A549 (cell line): ENCODE results near the gene PEF1.

ENCODE experiments used
- BHLHE40 ChIP-seq: IDR thresholded peaks from 2 replicates; pipeline ENCODE4 v1.6.1; 2012; ENCODE audit warnings: low read depth, low read length, inconsistent platforms
- CEBPB ChIP-seq, 2 experiments: fragments of >200 bp in 1 of 2; sonication (Bioruptor Twin) in 1 of 2; formaldehyde crosslinking in 1 of 2; IDR thresholded peaks; 2 replicates each; pipeline ENCODE4 v1.6.1; 2012 to 2016
- EP300 ChIP-seq, 2 experiments: fragments of >200 bp; sonication (Bioruptor Twin); formaldehyde crosslinking; IDR thresholded peaks; 2 replicates in 1 of 2; 3 replicates in 1 of 2; pipeline ENCODE4 v1.6.1; 2016 to 2017
- MAZ ChIP-seq: fragments of 150-350 bp; IDR thresholded peaks from 2 replicates; pipeline ENCODE4 v1.6.1; 2014; ENCODE audit warnings: antibody characterized with exemption, low read depth, low read length, borderline replicate concordance
- NFE2L2 ChIP-seq: fragments of 150-350 bp; conservative IDR thresholded peaks from 2 replicates; pipeline ENCODE4 v1.6.1; 2014; ENCODE audit warnings: low read length
- POLR2A ChIP-seq: IDR thresholded peaks from 2 replicates; pipeline ENCODE4 v1.6.1; 2012; ENCODE audit warnings: mild to moderate bottlenecking, low read length
- RAD21 ChIP-seq, 2 experiments: fragments of >200 bp in 1 of 2; sonication (Bioruptor Twin) in 1 of 2; formaldehyde crosslinking in 1 of 2; IDR thresholded peaks in 1 of 2; conservative IDR thresholded peaks in 1 of 2; 2 replicates in 1 of 2; 3 replicates in 1 of 2; pipeline ENCODE4 v1.6.1; 2012 to 2018; ENCODE audit warnings: inconsistent platforms in 1 of 2
- RARB ChIP-seq: fragments of 250-450 bp; sonication (Bioruptor Pico); IDR thresholded peaks from 2 replicates; pipeline ENCODE4 v1.8.0; 2021; ENCODE audit warnings: mild to moderate bottlenecking, moderate library complexity
- REST ChIP-seq: fragments of 200-600 bp; sonication (generic); IDR thresholded peaks from 2 replicates; pipeline ENCODE4 v1.6.1; 2016; ENCODE audit warnings: antibody characterized with exemption, mild to moderate bottlenecking, moderate library complexity
- RFX5 ChIP-seq: fragments of 450-650 bp; IDR thresholded peaks from 2 replicates; pipeline ENCODE4 v1.7.1; 2014; ENCODE audit warnings: antibody characterized with exemption, mild to moderate bottlenecking, moderate library complexity
- SMC3 ChIP-seq: fragments of >200 bp; sonication (Bioruptor Twin); formaldehyde crosslinking; IDR thresholded peaks from 3 replicates; pipeline ENCODE4 v1.6.1; 2018; ENCODE audit warnings: inconsistent platforms
- SREBF2 ChIP-seq: fragments of 450-650 bp; IDR thresholded peaks from 2 replicates; pipeline ENCODE4 v1.6.1; 2014; ENCODE audit warnings: mild to moderate bottlenecking, moderate library complexity
- USF2 ChIP-seq: fragments of 450-650 bp; IDR thresholded peaks from 2 replicates; pipeline ENCODE4 v1.6.1; 2014; ENCODE audit warnings: antibody characterized with exemption
- TF ChIP-seq, protein P1 (sequence below): fragments of >200 bp; sonication (Bioruptor Twin); formaldehyde crosslinking; IDR thresholded peaks from 3 replicates; pipeline ENCODE4 v1.5.1; 2016

- TF ChIP-seq, protein P1, sequence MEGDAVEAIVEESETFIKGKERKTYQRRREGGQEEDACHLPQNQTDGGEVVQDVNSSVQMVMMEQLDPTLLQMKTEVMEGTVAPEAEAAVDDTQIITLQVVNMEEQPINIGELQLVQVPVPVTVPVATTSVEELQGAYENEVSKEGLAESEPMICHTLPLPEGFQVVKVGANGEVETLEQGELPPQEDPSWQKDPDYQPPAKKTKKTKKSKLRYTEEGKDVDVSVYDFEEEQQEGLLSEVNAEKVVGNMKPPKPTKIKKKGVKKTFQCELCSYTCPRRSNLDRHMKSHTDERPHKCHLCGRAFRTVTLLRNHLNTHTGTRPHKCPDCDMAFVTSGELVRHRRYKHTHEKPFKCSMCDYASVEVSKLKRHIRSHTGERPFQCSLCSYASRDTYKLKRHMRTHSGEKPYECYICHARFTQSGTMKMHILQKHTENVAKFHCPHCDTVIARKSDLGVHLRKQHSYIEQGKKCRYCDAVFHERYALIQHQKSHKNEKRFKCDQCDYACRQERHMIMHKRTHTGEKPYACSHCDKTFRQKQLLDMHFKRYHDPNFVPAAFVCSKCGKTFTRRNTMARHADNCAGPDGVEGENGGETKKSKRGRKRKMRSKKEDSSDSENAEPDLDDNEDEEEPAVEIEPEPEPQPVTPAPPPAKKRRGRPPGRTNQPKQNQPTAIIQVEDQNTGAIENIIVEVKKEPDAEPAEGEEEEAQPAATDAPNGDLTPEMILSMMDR, result no peak
- no peak for TF ChIP-seq RAD21 (conservative IDR thresholded peaks at IDR 0.05 in 1 of 2, IDR thresholded peaks at IDR 0.05 in 1 of 2)
- TF ChIP-seq POLR2A, result no peak
- no peak for TF ChIP-seq NFE2L2
- no peak for TF ChIP-seq SMC3
- TF ChIP-seq SREBF2, result no peak
- no peak for TF ChIP-seq MAZ
- TF ChIP-seq CEBPB (IDR thresholded peaks at IDR 0.05), result no peak
- no peak for TF ChIP-seq USF2
- no peak for TF ChIP-seq REST
- TF ChIP-seq RFX5, result no peak
- no peak for TF ChIP-seq EP300 (IDR thresholded peaks at IDR 0.05)
- no peak for TF ChIP-seq RARB
- TF ChIP-seq BHLHE40, result no peak
Measured at GRCh38 chr1:31583995-31584868, 60.4 kb downstream of the PEF1 start.
